Neural cell (in vitro differentiated cells): ENCODE measurements around the gene FANCL.

Experiments used
- CTCF ChIP-seq: fragments of 450-650 bp; IDR thresholded peaks from 2 replicates; pipeline ENCODE4 v1.5.1; 2014; ENCODE audit warnings: antibody characterized with exemption, mild to moderate bottlenecking, moderate library complexity; ENCODE audit not compliant: poor library complexity, severe bottlenecking
- EP300 ChIP-seq: fragments of 450-650 bp; conservative IDR thresholded peaks from 2 replicates; pipeline ENCODE4 v1.6.1; 2014; ENCODE audit warnings: antibody characterized with exemption, mild to moderate bottlenecking, moderate library complexity; ENCODE audit not compliant: poor library complexity, severe bottlenecking
- EZH2 ChIP-seq: fragments of 200-600, 300-800 bp; shearing (Covaris generic), sonication (generic); IDR thresholded peaks from 2 replicates; pipeline ENCODE4 v1.6.1; 2014; ENCODE audit warnings: antibody characterized with exemption, low read length, borderline replicate concordance, mild to moderate bottlenecking; ENCODE audit not compliant: insufficient read depth, poor library complexity, severe bottlenecking
- MXI1 ChIP-seq: fragments of 450-650 bp; conservative IDR thresholded peaks from 2 replicates; pipeline ENCODE4 v1.6.1; 2014; ENCODE audit warnings: antibody characterized with exemption, mild to moderate bottlenecking; ENCODE audit not compliant: poor library complexity, severe bottlenecking
- POLR2AphosphoS5 ChIP-seq: IDR thresholded peaks from 2 replicates; pipeline ENCODE4 v1.6.1; 2012
- RAD21 ChIP-seq: fragments of 450-650 bp; conservative IDR thresholded peaks from 2 replicates; pipeline ENCODE4 v1.6.1; 2014; ENCODE audit warnings: antibody characterized with exemption, mild to moderate bottlenecking, moderate library complexity
- REST ChIP-seq: IDR thresholded peaks from 2 replicates; pipeline ENCODE4 v1.6.1; 2012; ENCODE audit warnings: borderline replicate concordance
- SMC3 ChIP-seq: fragments of 450-650 bp; conservative IDR thresholded peaks from 2 replicates; pipeline ENCODE4 v1.6.1; 2014; ENCODE audit warnings: antibody characterized with exemption, mild to moderate bottlenecking, moderate library complexity; ENCODE audit not compliant: poor library complexity

- no peak for TF ChIP-seq CTCF
- TF ChIP-seq EZH2: no peak
- no peak for TF ChIP-seq POLR2AphosphoS5
- no peak for TF ChIP-seq RAD21
- no peak for TF ChIP-seq SMC3
- TF ChIP-seq REST: no peak
- TF ChIP-seq EP300: no peak
- no peak for TF ChIP-seq MXI1
Observed at GRCh38 chr2:58186501-58186900, 54.6 kb downstream of the FANCL start.
